Mucosa of rectum (tissue), 2 donors: Measurements from ENCODE around the gene BTC.
"Not testable (repeated sequence)": the region's sequence is repeated elsewhere in the genome, so short reads cannot be mapped to it uniquely, and the experiment has no call there.

Source experiments
- H3K27ac ChIP-seq, 2 donors: one replicate each; pipeline ENCODE4 v1.7.0; 2013; ENCODE audit warnings: inconsistent platforms in 2 of 2, low read depth in 2 of 2, low read length in 2 of 2
- H3K27me3 ChIP-seq, 2 donors: one replicate each; pipeline ENCODE4 v1.7.0; 2013; ENCODE audit warnings: low read length in 2 of 2; ENCODE audit not compliant: control insufficient read depth in 2 of 2, insufficient read depth in 2 of 2
- H3K36me3 ChIP-seq, 2 donors: one replicate each; pipeline ENCODE4 v1.7.0; 2013; ENCODE audit warnings: low read length in 2 of 2; ENCODE audit not compliant: control insufficient read depth in 2 of 2, insufficient read depth in 2 of 2
- H3K4me1 ChIP-seq, 2 donors: one replicate each; pipeline ENCODE4 v1.7.0; 2013; ENCODE audit warnings: low read length in 2 of 2, mild to moderate bottlenecking in 1 of 2; ENCODE audit not compliant: control insufficient read depth in 2 of 2, insufficient read depth in 2 of 2
- H3K4me3 ChIP-seq, 2 donors: one replicate each; pipeline ENCODE4 v1.7.0; 2013; ENCODE audit warnings: low read length in 2 of 2
- H3K9ac ChIP-seq, 2 donors: one replicate each; pipeline ENCODE4 v1.7.0; 2013; ENCODE audit warnings: low read length in 2 of 2, low read depth in 1 of 2, mild to moderate bottlenecking in 1 of 2
- H3K9me3 ChIP-seq, 2 donors: one replicate each; pipeline ENCODE4 v1.7.0; 2013; ENCODE audit warnings: low read length in 2 of 2; ENCODE audit not compliant: control insufficient read depth in 2 of 2
- donor health status: healthy.
- donor health status: Normal muscosa, but diverticular disease.

BTC gene

GRCh38 chr4:74794382-74795010 is at the start of gene BTC:
BTC (minus strand) TSS chr4:74794523; CDS start chr4:74794325, 198 bp downstream.
- Histone ChIP-seq H3K9ac (peak within 1 kb of the TSS; percentile 72 to 77), H3K27me3 (no peaks in the 10 kb centered on the region), H3K4me3 (peak within 1 kb of the TSS; percentile 68 to 77), H3K9me3 (no peaks in the 10 kb centered on the region), H3K27ac (peak within 1 kb of the TSS; percentile 80 to 81), H3K36me3 (no peaks in the 10 kb centered on the region), H3K4me1 (peaks cover 9 to 10% of the 10 kb centered on the region in 2 donors)

- H3K4me1 ChIP-seq, result no peaks in the 10 kb centered on the region
- no peak overlapping the region for H3K4me3 ChIP-seq
- no peaks in the 10 kb centered on the region for H3K36me3 ChIP-seq
- no peaks in the 10 kb centered on the region for H3K9me3 ChIP-seq
- no peaks in the 10 kb centered on the region for H3K27me3 ChIP-seq
- H3K27ac ChIP-seq, result no peak overlapping the region
- no peak overlapping the region for H3K9ac ChIP-seq
Observed at GRCh38 chr4:74840936-74841509, 46.7 kb upstream of the BTC start.

GRCh38 chr4:74838746-74839370 is 44.5 kb upstream of the BTC start:
- Histone ChIP-seq H3K9ac (no peak overlapping the region), H3K4me1 (no peaks in the 10 kb centered on the region), H3K27me3 (no peaks in the 10 kb centered on the region), H3K27ac (no peak overlapping the region), H3K4me3 (no peak overlapping the region), H3K36me3 (no peaks in the 10 kb centered on the region), H3K9me3 (no peaks in the 10 kb centered on the region)

- H3K27me3 ChIP-seq, result no peaks in the 10 kb centered on the region
- no peak overlapping the region for H3K9ac ChIP-seq
- no peaks in the 10 kb centered on the region for H3K36me3 ChIP-seq
- H3K9me3 ChIP-seq, result no peaks in the 10 kb centered on the region
- no peak overlapping the region for H3K4me3 ChIP-seq
- H3K27ac ChIP-seq, result no peak overlapping the region
- H3K4me1 ChIP-seq, result no peaks in the 10 kb centered on the region
Observed at GRCh38 chr4:74830928-74831327, 36.6 kb upstream of the BTC start.

GRCh38 chr4:74823194-74823593 is 28.9 kb upstream of the BTC start:
- no peak overlapping the region for H3K4me3 ChIP-seq
- no peaks in the 10 kb centered on the region for H3K9me3 ChIP-seq
- no peaks in the 10 kb centered on the region for H3K36me3 ChIP-seq
- no peak overlapping the region for H3K9ac ChIP-seq
- no peak overlapping the region for H3K27ac ChIP-seq
- no peaks in the 10 kb centered on the region for H3K27me3 ChIP-seq
- no peaks in the 10 kb centered on the region for H3K4me1 ChIP-seq

GRCh38 chr4:74822603-74823002 is 28.3 kb upstream of the BTC start:
- no peak overlapping the region for H3K4me3 ChIP-seq
- no peaks in the 10 kb centered on the region for H3K36me3 ChIP-seq
- H3K27ac ChIP-seq, result no peak overlapping the region
- H3K4me1 ChIP-seq, result no peaks in the 10 kb centered on the region
- no peak overlapping the region for H3K9ac ChIP-seq
- H3K9me3 ChIP-seq, result no peaks in the 10 kb centered on the region
- no peaks in the 10 kb centered on the region for H3K27me3 ChIP-seq

- Histone ChIP-seq H3K4me1 (no peaks in the 10 kb centered on the region), H3K36me3 (no peaks in the 10 kb centered on the region), H3K27me3 (no peaks in the 10 kb centered on the region), H3K4me3 (no peak overlapping the region), H3K9me3 (no peaks in the 10 kb centered on the region), H3K27ac (no peak overlapping the region), H3K9ac (no peak overlapping the region)
Observed at GRCh38 chr4:74821541-74821940, 27.2 kb upstream of the BTC start.

- Histone ChIP-seq H3K27ac (no peak overlapping the region), H3K36me3 (no peaks in the 10 kb centered on the region), H3K27me3 (no peaks in the 10 kb centered on the region), H3K4me3 (no peak overlapping the region), H3K9me3 (no peaks in the 10 kb centered on the region), H3K4me1 (no peaks in the 10 kb centered on the region), H3K9ac (no peak overlapping the region)
Observed at GRCh38 chr4:74814052-74814451, 19.7 kb upstream of the BTC start.

GRCh38 chr4:74812056-74812455 is 17.7 kb upstream of the BTC start:
- not testable (repeated sequence) for H3K27me3 ChIP-seq, H3K4me3 ChIP-seq, H3K9ac ChIP-seq, H3K4me1 ChIP-seq, H3K27ac ChIP-seq, H3K36me3 ChIP-seq, H3K9me3 ChIP-seq

- H3K9me3 ChIP-seq, result no peaks in the 10 kb centered on the region
- H3K27ac ChIP-seq, result no peak overlapping the region
- no peaks in the 10 kb centered on the region for H3K27me3 ChIP-seq
- H3K4me3 ChIP-seq, result no peak overlapping the region
- no peaks in the 10 kb centered on the region for H3K36me3 ChIP-seq
- no peak overlapping the region for H3K9ac ChIP-seq
- H3K4me1 ChIP-seq, result no peaks in the 10 kb centered on the region
Observed at GRCh38 chr4:74805601-74806000, 11.3 kb upstream of the BTC start.
